Mucosa of gallbladder (tissue), 1 donor: ENCODE measurements around the gene PLXNA3. TPM values are rescaled to one million over a fixed set of nuclear protein-coding genes. Genes with fewer than 3 reads are reported as not detected.
A peak's percentile ranks its signal among the peaks of the same experiment; 100 is the strongest.

ENCODE experiments used
- DNase-seq: peaks from one replicate; pipeline ENCODE4 v3.0.0-alpha.2; 2020; ENCODE audit warnings: low spot score
- total RNA-seq: library from RNA; stranded (reverse); gene quantifications from one replicate; pipeline ENCODE4 v1.2.1, GENCODE V29; 2021
- donor health status: DM: no; HTN: no; CAD: no.

PLXNA3 gene
- total RNA-seq, 1 donor from 2014 or later = 75.6 TPM

- no peak for DNase-seq
Measured at GRCh38 chrX:154435171-154435733, 22.8 kb upstream of the PLXNA3 start.

- DNase-seq = no peak
Measured at GRCh38 chrX:154436374-154436982, 21.6 kb upstream of the PLXNA3 start.

- DNase-seq = no peak
Measured at GRCh38 chrX:154436983-154437752, 20.9 kb upstream of the PLXNA3 start, which contains the start of gene GDI1. Gene GDI1, plus strand, starts transcription at chrX:154437154. Its CDS starts 101 bp downstream, at chrX:154437255.

- DNase-seq = no peak
Measured at GRCh38 chrX:154437971-154438893, 19.8 kb upstream of the PLXNA3 start.

- no peak for DNase-seq
Measured at GRCh38 chrX:154439841-154440240, 18.2 kb upstream of the PLXNA3 start.

GRCh38 chrX:154440623-154441357 is 17.3 kb upstream of the PLXNA3 start:
- no peak for DNase-seq

- DNase-seq = no peak
Measured at GRCh38 chrX:154441564-154441963, 16.5 kb upstream of the PLXNA3 start.

GRCh38 chrX:154441984-154442707 is 15.9 kb upstream of the PLXNA3 start:
- DNase-seq = peak; percentile 43

- no peak for DNase-seq
Measured at GRCh38 chrX:154443479-154443910, 14.6 kb upstream of the PLXNA3 start.

- DNase-seq = peak; percentile 75
Measured at GRCh38 chrX:154443992-154444754, 13.9 kb upstream of the PLXNA3 start, which contains the start of gene FAM50A. Gene FAM50A, plus strand, starts transcription at chrX:154444141. Its CDS starts 95 bp downstream, at chrX:154444236.

GRCh38 chrX:154444755-154445246 is 13.3 kb upstream of the PLXNA3 start:
- DNase-seq = no peak

GRCh38 chrX:154445776-154446175 is 12.3 kb upstream of the PLXNA3 start:
- no peak for DNase-seq

- DNase-seq = no peak
Measured at GRCh38 chrX:154446430-154446829, 11.7 kb upstream of the PLXNA3 start.

- no peak for DNase-seq
Measured at GRCh38 chrX:154448484-154448883, 9.6 kb upstream of the PLXNA3 start.

- DNase-seq = no peak
Measured at GRCh38 chrX:154449618-154450017, 8.5 kb upstream of the PLXNA3 start.

GRCh38 chrX:154450312-154450711 is 7.8 kb upstream of the PLXNA3 start:
- DNase-seq = no peak

GRCh38 chrX:154452823-154453222 is 5.3 kb upstream of the PLXNA3 start:
- DNase-seq = no peak

- DNase-seq = no peak
Measured at GRCh38 chrX:154457491-154458115, 478 bp upstream of the PLXNA3 start.
